Measurements from ENCODE around the gene AP3B1. TPM values are rescaled to one million over a fixed set of nuclear protein-coding genes. Genes with fewer than 3 reads are reported as not detected.
A peak's percentile ranks its signal among the peaks of the same experiment; 100 is the strongest.

Gene AP3B1
- total and polyA plus RNA-seq, 2 donors from 2014 or later: 49.3 to 53.2 TPM

DNA sequence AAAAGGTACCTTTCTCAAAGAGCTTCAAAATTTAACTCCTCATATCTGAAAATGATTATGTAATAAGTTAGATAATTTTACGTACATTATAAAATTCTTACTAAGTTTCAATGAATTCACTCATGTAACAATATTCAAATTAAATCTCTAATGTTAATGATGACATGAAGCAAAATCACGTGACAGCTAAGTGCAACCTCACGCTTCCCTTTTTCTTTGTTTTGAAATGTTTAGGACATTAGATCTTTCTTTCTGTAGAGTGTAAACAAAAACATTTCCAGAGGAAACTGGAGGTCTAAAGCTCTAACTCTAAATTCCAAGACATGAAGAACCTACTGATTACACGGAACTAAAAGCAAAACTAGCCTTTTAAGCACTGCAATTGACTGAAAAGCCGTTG lies 291.0 kb downstream of the AP3B1 start:
- TF ChIP-seq CTCF (IDR thresholded peaks at IDR 0.05; ENCODE audit: borderline replicate concordance, extremely low read depth, insufficient read depth): no peak
- H3K9me3 ChIP-seq (ENCODE audit: control insufficient read depth in 2 of 3, insufficient read depth in 1 of 3, low read length in 3 of 3): no peaks in the 10 kb centered on the region
- FAIRE-seq (peak; percentile 15), DNase-seq (peak in 1 of 5 donors; percentile 10)
- no peaks in the 10 kb centered on the region for H3K27me3 ChIP-seq (ENCODE audit: control insufficient read depth, insufficient read depth, low read length)
- intact Hi-C loops (cut with DNase I): no loop called here
- H3K36me3 ChIP-seq (ENCODE audit: control insufficient read depth in 2 of 3, insufficient read depth in 3 of 3, low read length in 3 of 3): no peaks in the 10 kb centered on the region
- H3K4me1 ChIP-seq (ENCODE audit: control insufficient read depth in 2 of 3, insufficient read depth in 2 of 3, low read depth in 1 of 3, low read length in 3 of 3): peaks cover 0 to 2% (median 0%) of the 10 kb centered on the region in 3 donors
- no peak overlapping the region for H3K9ac ChIP-seq (ENCODE audit: low read length in 3 of 3)
- H3K27ac ChIP-seq (ENCODE audit: low read depth in 2 of 2, low read length in 2 of 2): no peak overlapping the region
- no peak overlapping the region for H3K4me3 ChIP-seq (ENCODE audit: low read length in 3 of 3)

DNA sequence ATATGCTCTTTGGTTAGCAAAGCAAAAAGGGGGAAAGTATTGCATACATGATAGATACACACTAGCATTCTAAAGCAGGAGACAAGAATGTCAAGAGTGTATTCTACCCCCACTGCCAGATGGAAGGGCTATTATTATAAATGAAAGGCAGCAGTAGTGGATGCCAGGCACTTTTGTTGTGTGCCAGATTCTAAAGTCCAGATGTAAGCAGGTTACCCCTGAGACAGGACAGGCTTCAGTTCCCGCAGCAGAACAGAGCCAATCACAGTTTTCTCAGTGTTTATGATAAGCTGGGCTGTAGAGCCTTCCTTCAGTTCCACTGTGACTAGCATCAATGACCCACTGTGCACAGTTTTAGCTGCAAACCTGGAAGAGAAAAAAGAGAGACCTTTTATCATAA lies 291.8 kb downstream of the AP3B1 start:
- no peak for FAIRE-seq
- Histone ChIP-seq H3K27ac (ENCODE audit: low read depth in 2 of 2, low read length in 2 of 2) (no peak overlapping the region), H3K27me3 (ENCODE audit: control insufficient read depth, insufficient read depth, low read length) (no peaks in the 10 kb centered on the region), H3K4me3 (ENCODE audit: low read length in 3 of 3) (no peak overlapping the region), H3K9me3 (ENCODE audit: control insufficient read depth in 2 of 3, insufficient read depth in 1 of 3, low read length in 3 of 3) (no peaks in the 10 kb centered on the region), H3K36me3 (ENCODE audit: control insufficient read depth in 2 of 3, insufficient read depth in 3 of 3, low read length in 3 of 3) (no peaks in the 10 kb centered on the region), H3K4me1 (ENCODE audit: control insufficient read depth in 2 of 3, insufficient read depth in 2 of 3, low read depth in 1 of 3, low read length in 3 of 3) (peaks cover 0 to 2% (median 0%) of the 10 kb centered on the region in 3 donors), H3K9ac (ENCODE audit: low read length in 3 of 3) (no peak overlapping the region)
- intact Hi-C loops (cut with DNase I): no loop called here
- no peak for TF ChIP-seq CTCF (IDR thresholded peaks at IDR 0.05; ENCODE audit: borderline replicate concordance, extremely low read depth, insufficient read depth)
- DNase-seq: no peak

DNA sequence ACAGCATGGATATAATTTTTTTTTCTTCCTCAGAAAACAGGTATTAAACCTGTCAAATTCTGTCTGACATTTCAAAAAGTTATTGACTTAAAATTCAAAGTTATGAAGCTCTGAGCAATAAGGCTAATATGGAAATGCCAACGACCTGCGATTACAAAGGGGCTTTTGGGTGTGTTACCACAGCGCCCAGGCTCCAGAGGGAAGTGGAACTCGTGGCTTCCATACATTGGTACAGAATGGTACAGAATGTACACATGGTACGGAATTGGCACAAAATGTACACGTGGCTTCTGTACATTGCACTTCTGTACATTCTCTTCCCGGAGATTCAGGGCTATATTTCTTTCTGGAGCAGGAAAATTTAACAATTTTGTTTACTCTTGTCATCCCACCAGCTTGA lies 293.3 kb downstream of the AP3B1 start:
- no peaks in the 10 kb centered on the region for H3K36me3 ChIP-seq (ENCODE audit: control insufficient read depth in 2 of 3, insufficient read depth in 3 of 3, low read length in 3 of 3)
- intact Hi-C loops (cut with DNase I): no loop called here
- no peak overlapping the region for H3K9ac ChIP-seq (ENCODE audit: low read length in 3 of 3)
- no peak for TF ChIP-seq CTCF (IDR thresholded peaks at IDR 0.05; ENCODE audit: borderline replicate concordance, extremely low read depth, insufficient read depth)
- H3K4me1 ChIP-seq (ENCODE audit: control insufficient read depth in 2 of 3, insufficient read depth in 2 of 3, low read depth in 1 of 3, low read length in 3 of 3): peaks cover 0 to 2% (median 0%) of the 10 kb centered on the region in 3 donors
- no peaks in the 10 kb centered on the region for H3K27me3 ChIP-seq (ENCODE audit: control insufficient read depth, insufficient read depth, low read length)
- DNase-seq (no peak), FAIRE-seq (no peak)
- H3K9me3 ChIP-seq (ENCODE audit: control insufficient read depth in 2 of 3, insufficient read depth in 1 of 3, low read length in 3 of 3): no peaks in the 10 kb centered on the region
- H3K4me3 ChIP-seq (ENCODE audit: low read length in 3 of 3): no peak overlapping the region
- no peak overlapping the region for H3K27ac ChIP-seq (ENCODE audit: low read depth in 2 of 2, low read length in 2 of 2)

- H3K9me3 ChIP-seq (ENCODE audit: control insufficient read depth in 2 of 3, insufficient read depth in 1 of 3, low read length in 3 of 3): no peaks in the 10 kb centered on the region
- H3K4me1 ChIP-seq (ENCODE audit: control insufficient read depth in 2 of 3, insufficient read depth in 2 of 3, low read depth in 1 of 3, low read length in 3 of 3): peaks cover 0 to 2% (median 0%) of the 10 kb centered on the region in 3 donors
- DNase-seq (no peak), FAIRE-seq (no peak)
- H3K36me3 ChIP-seq (ENCODE audit: control insufficient read depth in 2 of 3, insufficient read depth in 3 of 3, low read length in 3 of 3): no peaks in the 10 kb centered on the region
- H3K27me3 ChIP-seq (ENCODE audit: control insufficient read depth, insufficient read depth, low read length): no peaks in the 10 kb centered on the region
- no peak overlapping the region for H3K9ac ChIP-seq (ENCODE audit: low read length in 3 of 3)
- intact Hi-C loops (cut with DNase I): no loop called here
- TF ChIP-seq CTCF (IDR thresholded peaks at IDR 0.05; ENCODE audit: borderline replicate concordance, extremely low read depth, insufficient read depth): no peak
- no peak overlapping the region for H3K4me3 ChIP-seq (ENCODE audit: low read length in 3 of 3)
- H3K27ac ChIP-seq (ENCODE audit: low read depth in 2 of 2, low read length in 2 of 2): no peak overlapping the region
Observed at GRCh38 chr5:78000191-78000590, 294.3 kb downstream of the AP3B1 start.
